Spleen (tissue), 11 donors: ENCODE data around the gene PTPRE. TPM values are rescaled to one million over a fixed set of nuclear protein-coding genes. Genes with fewer than 3 reads are reported as not detected.

ENCODE experiments used
- DNase-seq: peaks from one replicate; pipeline ENCODE4 v3.0.0-alpha.2; 2020
- H3K27ac ChIP-seq, 8 donors: fragments of 200-600 bp; sonication (generic) in 7 of 8; 1 replicate in 4 of 8; 2 replicates in 4 of 8; pipeline versions ENCODE4 v1.5.0 to v1.8.0; 2016 to 2021; ENCODE audit warnings: inconsistent platforms in 4 of 8, mild to moderate bottlenecking in 4 of 8, moderate library complexity in 1 of 8
- H3K27me3 ChIP-seq, 7 donors: fragments of 200-600 bp; sonication (generic) in 6 of 7; replicated peaks in 1 of 7; 1 replicate in 4 of 7; 2 replicates in 3 of 7; pipeline versions ENCODE4 v1.5.0 to v1.8.0; 2016 to 2021; ENCODE audit warnings: inconsistent platforms in 3 of 7, mild to moderate bottlenecking in 1 of 7
- H3K36me3 ChIP-seq, 6 donors: fragments of 200-600 bp; sonication (generic) in 5 of 6; 1 replicate in 4 of 6; 2 replicates in 2 of 6; pipeline versions ENCODE4 v1.5.0 to v1.8.0; 2016 to 2021; ENCODE audit warnings: inconsistent platforms in 2 of 6
- H3K4me1 ChIP-seq, 6 donors: fragments of 200-600 bp; sonication (generic) in 5 of 6; 1 replicate in 3 of 6; 2 replicates in 3 of 6; pipeline versions ENCODE4 v1.5.0 to v1.8.0; 2016 to 2021; ENCODE audit warnings: inconsistent platforms in 3 of 6
- H3K4me3 ChIP-seq, 8 donors: fragments of 200-600 bp; sonication (generic) in 7 of 8; 1 replicate in 4 of 8; 2 replicates in 4 of 8; pipeline versions ENCODE4 v1.5.0 to v1.8.0; 2016 to 2021; ENCODE audit warnings: inconsistent platforms in 4 of 8, mild to moderate bottlenecking in 4 of 8, moderate library complexity in 2 of 8
- H3K9me3 ChIP-seq, 8 donors: fragments of 200-600 bp; sonication (generic) in 7 of 8; 1 replicate in 4 of 8; 2 replicates in 4 of 8; pipeline versions ENCODE4 v1.5.0 to v1.8.0; 2016 to 2021; ENCODE audit warnings: inconsistent platforms in 4 of 8
- CTCF ChIP-seq, 11 experiments: fragments of 200-600 bp in 7 of 11; fragments of 450-650 bp in 4 of 11; sonication (generic) in 4 of 11; IDR thresholded peaks in 8 of 11; conservative IDR thresholded peaks in 3 of 11; 1 replicate in 7 of 11; 2 replicates in 4 of 11; pipeline versions ENCODE4 v1.4.0 to v1.8.0; 2016 to 2021; ENCODE audit warnings: antibody characterized with exemption in 11 of 11, inconsistent platforms in 4 of 11, mild to moderate bottlenecking in 1 of 11
- POLR2A ChIP-seq, 3 donors: fragments of 450-650 bp; IDR thresholded peaks; one replicate each; pipeline ENCODE4 v1.5.1; 2017; ENCODE audit warnings: antibody characterized with exemption in 3 of 3, mild to moderate bottlenecking in 1 of 3
- POLR2AphosphoS5 ChIP-seq, 3 donors: sonication (generic); formaldehyde crosslinking; IDR thresholded peaks; one replicate each; pipeline ENCODE4 v1.5.1; 2017; ENCODE audit warnings: antibody characterized with exemption in 3 of 3
- WGBS, 5 donors: extraction: QIAGEN DNeasy Blood & Tissue Kit in 3 of 5; methylation state at CpG; one replicate each; pipeline versions ENCODE4 v1.1.5 to v1.1.7; 2013 to 2018; 5-methylcytosine and 5-hydroxymethylcytosine counted together
- intact Hi-C: fragments of 100-400 bp; cut with DNase I; formaldehyde crosslinking; loops from one replicate; pipeline ENCODE4 v1.15.0; 2023; ENCODE audit warnings: low total_unique reads
- polyA plus RNA-seq, 3 donors: library from polyadenylated mRNA; stranded (reverse); fragments of 200-250 nt; gene quantifications; one replicate each; pipeline ENCODE4 v1.2.1, GENCODE V29; 2013
- total RNA-seq, 7 donors: library from RNA; depleted of rRNA in 3 of 7; stranded (reverse); fragments of >200 nt in 3 of 7; fragmentation: NEBNext Ultra II Directional in 4 of 7; extraction: Animal tissue kit (Norgen Biotek cat#: 25700) in 4 of 7; gene quantifications; one replicate each; pipeline versions ENCODE4 v1.1.0 to v1.2.1, GENCODE V29; 2016 to 2021
- donor health status: healthy with polysubstance abuse.
- donor health status: DM: no; HTN: no; CAD: no; lungs with moderate emphysema.
- donor health status: DM: no; HTN: no; CAD: no.
- donor health status: Bipolar disorder and iron deficiency.
- donor health status: healthy.
- donor health status: DM: no; HTN: no; CAD: no.
- donor health status: DM: yes; HTN: yes; CAD: no.

PTPRE gene
- total and polyA plus RNA-seq, 10 donors = 6.2 to 133 (median 70.2) TPM

DNA sequence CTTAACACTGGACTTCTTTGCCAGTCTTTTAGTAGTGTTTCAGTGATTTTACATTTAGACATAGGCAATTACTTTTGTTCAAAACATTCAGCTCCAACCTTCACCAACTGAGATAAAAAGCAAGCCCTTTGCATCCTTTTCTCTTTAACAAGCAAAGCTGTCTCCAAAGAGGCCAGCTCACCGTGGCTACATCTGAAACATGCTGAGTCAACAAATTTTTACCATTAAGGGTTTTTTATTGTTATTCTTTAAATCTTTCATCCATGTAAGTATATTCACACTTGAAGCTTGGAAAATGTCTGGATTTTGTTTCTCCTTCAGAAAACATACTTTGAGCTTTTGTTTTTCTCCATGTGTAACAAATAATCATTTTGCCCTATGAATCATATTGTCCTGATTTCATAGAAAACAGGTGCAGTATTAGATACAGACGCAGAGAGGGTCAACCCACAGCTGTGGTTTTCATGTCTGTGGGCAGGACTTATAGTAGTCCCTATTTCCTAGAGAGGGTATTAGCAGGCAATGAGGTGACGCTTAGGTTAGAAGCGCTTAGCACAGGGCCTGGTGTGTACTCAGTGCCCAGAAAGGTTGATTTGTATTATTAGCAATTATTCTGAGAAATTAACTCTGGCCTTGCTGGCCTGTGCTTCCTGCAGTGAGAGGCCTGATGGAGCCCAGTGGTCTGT, 119.9 kb downstream of the PTPRE start:
- H3K4me3 ChIP-seq = no peak overlapping the region
- peaks cover 0 to 37% (median 22%) of the 10 kb centered on the region in 6 donors for H3K4me1 ChIP-seq
- no peak for TF ChIP-seq POLR2AphosphoS5 (IDR thresholded peaks at IDR 0.05)
- no peak for TF ChIP-seq CTCF (IDR thresholded peaks at IDR 0.05 in 8 of 11, conservative IDR thresholded peaks at IDR 0.05 in 3 of 11)
- TF ChIP-seq POLR2A (IDR thresholded peaks at IDR 0.05) = no peak
- H3K27ac ChIP-seq = peak overlapping the region in 1 of 8 donors; percentile 27
- intact Hi-C loops = no loop called here
- DNase-seq = no peak
- H3K36me3 ChIP-seq = peaks cover 0 to 18% (median 0%) of the 10 kb centered on the region in 6 donors
- H3K27me3 ChIP-seq = no peaks in the 10 kb centered on the region
- no peaks in the 10 kb centered on the region for H3K9me3 ChIP-seq
- WGBS, 5 donors = 38 to 49% (median 44%) methylated on average over 4 of the region's 4 CpGs

- TF ChIP-seq POLR2A (IDR thresholded peaks at IDR 0.05) (no peak), CTCF (IDR thresholded peaks at IDR 0.05 in 8 of 11, conservative IDR thresholded peaks at IDR 0.05 in 3 of 11) (no peak), POLR2AphosphoS5 (IDR thresholded peaks at IDR 0.05) (no peak)
- peaks cover 0 to 18% (median 0%) of the 10 kb centered on the region in 6 donors for H3K36me3 ChIP-seq
- no peaks in the 10 kb centered on the region for H3K27me3 ChIP-seq
- peak overlapping the region in 1 of 8 donors; percentile 27 for H3K27ac ChIP-seq
- DNase-seq = no peak
- H3K4me1 ChIP-seq = peaks cover 0 to 37% (median 22%) of the 10 kb centered on the region in 6 donors
- intact Hi-C loops = no loop called here
- H3K9me3 ChIP-seq = no peaks in the 10 kb centered on the region
- WGBS, 5 donors = 78 to 84% (median 81%) methylated on average over 7 to 8 of the region's 8 CpGs
- H3K4me3 ChIP-seq = no peak overlapping the region
These were observed 120.4 kb downstream of the PTPRE start for GRCh38 chr10:128027306-128027705.

DNA sequence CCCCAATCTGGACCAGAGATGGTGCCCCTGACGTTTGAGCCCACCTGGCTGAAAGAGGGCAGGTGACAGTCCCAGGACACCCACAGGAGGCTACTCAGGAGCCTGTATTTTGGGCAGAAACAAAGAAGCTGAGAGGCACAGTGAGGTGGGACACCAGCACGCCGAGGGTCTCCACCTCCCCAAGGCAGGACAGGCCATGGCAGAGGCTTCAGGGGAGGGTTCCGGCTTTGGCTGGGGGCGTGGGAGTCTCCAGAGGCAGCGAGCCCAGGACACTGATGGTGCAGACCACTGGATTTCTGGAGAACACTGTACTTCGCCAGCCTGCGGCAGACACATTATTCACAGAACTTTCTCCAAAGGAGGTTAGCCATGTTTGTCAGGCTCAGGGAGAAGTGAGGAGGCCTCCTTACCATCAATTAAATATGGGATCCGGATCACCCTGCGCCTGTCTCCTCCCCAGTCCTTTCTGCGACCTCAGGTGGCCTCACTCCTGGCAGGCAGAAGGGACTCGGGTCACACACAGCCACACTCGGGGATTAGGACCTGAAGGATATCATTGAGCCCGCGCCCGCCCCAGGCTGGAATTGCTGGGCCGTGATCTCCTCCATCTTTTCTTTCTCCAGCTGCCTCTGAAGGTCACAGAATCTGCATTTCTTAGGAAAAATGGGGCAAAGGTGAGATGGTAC, 121.1 kb downstream of the PTPRE start:
- no peaks in the 10 kb centered on the region for H3K9me3 ChIP-seq
- peaks cover 0 to 18% (median 0%) of the 10 kb centered on the region in 6 donors for H3K36me3 ChIP-seq
- H3K27ac ChIP-seq = no peak overlapping the region
- no peak overlapping the region for H3K4me3 ChIP-seq
- no peak for TF ChIP-seq CTCF (IDR thresholded peaks at IDR 0.05 in 8 of 11, conservative IDR thresholded peaks at IDR 0.05 in 3 of 11)
- no peak for TF ChIP-seq POLR2AphosphoS5 (IDR thresholded peaks at IDR 0.05)
- TF ChIP-seq POLR2A (IDR thresholded peaks at IDR 0.05) = no peak
- peaks cover 0 to 37% (median 22%) of the 10 kb centered on the region in 6 donors for H3K4me1 ChIP-seq
- DNase-seq = no peak
- no peaks in the 10 kb centered on the region for H3K27me3 ChIP-seq
- WGBS, 5 donors = 89 to 95% (median 92%) methylated on average over 13 to 17 of the region's 17 CpGs
- intact Hi-C loops = no loop called here
